Astrocyte of the hippocampus (primary cell): Measurements from ENCODE around the gene ARL15.

Source experiments
- DNase-seq: peaks from one replicate; pipeline ENCODE4 v3.0.0; 2011; ENCODE audit warnings: low read depth, low spot score

The ARL15 gene

DNA sequence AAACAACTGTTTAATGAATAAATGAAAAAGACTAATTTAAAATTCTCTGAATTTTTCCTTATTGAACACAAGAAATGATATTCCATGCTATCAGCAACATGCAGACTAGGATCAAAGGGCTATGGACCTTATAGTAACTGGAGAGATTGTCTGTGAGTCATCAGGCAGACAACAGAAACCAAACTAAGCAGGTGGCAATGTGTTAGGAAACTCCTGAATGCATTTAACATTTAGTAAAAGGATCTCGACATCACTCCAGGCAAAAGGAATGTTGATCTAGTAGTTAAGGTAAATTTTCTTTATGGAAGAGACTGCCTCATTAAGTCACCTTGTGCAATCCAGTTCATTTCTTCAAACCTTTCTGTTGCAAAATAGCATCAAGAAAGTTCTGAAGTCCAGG, 58.4 kb downstream of the ARL15 start:
- DNase-seq, result peak; percentile 18

DNA sequence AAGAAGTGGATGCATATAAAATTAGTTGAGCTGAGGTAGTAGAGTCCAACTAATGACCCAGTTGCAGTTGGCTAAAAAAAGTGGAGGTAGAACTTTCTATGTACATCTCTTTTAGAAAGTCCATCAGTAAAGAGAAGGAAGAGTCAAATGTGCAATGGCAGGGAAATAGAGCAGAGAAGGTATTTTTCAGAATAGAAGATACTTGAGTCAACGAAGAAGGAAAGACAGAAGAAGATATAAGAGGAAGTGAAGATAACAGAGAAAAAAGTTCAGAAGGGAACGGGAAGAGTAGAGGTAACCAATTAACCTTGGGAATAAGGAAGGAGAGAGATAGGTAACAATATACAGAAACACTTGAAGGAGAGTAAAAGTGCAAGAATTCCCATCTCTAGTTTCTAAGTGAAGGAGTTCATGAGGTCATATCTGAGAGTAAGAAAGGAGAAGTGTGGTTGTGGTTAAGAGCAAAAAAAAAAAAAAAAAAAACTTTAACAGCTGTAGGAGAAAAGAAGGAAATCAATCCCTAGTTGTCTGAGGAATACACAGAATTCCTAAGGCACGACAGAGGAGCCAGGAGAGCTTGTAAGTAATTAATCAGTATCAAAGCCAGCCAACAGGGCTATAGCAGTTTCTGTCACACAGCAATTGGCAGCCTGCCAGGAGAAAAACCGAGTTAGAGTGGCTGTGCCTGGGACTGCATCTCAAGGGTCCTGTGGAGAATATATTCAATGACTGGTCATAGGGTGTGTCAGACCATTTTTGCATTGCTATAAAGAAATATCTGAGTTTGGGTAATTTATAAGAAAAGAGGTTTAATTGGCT, 61.0 kb downstream of the ARL15 start:
- peak; percentile 57 for DNase-seq

DNA sequence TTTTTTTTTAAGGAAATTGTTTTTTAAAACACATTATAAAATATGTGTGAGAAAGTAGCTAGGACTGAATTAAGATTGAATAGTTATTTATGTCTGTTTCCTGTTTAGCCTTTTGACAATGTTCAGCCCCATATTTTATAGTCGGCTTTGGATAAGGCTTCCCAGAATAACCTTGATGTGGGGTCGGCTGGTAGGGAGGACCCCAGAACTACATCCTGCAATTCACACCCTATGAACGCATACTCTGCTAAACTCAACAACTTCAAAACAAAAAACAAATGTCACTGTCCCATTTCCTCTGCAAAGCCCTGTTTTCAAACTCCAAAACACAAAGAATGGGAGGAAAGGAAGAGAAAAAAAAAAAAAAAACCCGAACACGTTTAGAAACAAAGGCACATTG, 63.1 kb downstream of the ARL15 start:
- no peak for DNase-seq

DNA sequence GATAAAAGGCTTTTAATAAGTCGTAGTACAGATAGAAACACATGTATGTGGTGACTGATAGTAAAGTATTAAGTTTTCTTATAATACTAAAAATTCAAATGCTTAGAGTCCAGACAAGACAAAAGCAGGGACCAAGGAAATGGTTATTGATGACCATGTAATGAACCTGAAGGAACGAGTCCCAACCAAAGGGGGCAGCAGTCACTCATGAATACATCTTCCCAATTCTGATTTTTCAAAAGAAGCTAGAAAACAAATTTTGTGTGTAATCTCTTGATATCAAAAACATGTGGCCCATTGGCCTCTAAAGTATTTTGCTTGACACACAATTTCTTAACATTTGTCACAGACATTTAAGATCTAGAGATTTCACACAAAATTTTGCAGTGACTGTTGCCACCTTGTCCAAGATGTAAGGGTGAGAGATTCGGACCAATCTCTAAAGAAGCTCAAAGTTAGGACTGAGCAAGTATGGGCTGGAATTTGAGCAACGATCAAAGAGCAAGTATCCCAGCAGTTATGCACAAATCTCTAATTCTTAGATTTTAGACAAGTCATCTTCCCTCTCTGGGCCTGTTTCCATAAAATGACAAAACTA, 66.8 kb downstream of the ARL15 start:
- DNase-seq, result peak; percentile 56

DNA sequence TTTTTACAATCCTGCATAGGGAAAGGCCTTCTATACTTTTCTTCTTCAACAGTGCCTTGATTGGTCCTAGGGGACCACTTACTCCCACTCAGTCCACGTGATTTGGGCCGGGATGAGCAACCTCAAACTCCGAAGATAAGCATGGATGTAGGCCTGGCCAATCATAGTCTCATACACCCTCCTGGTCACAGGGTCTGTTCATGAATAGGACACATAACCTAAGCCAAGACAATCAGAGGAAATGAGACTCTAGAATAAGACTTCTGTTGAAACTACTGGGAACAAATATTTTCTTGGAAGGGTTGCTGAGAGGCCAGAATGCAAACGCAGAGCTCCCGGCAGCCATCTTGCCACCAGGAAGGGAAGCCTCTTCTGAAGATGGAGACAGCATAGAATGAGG, 68.1 kb downstream of the ARL15 start:
- no peak for DNase-seq

DNA sequence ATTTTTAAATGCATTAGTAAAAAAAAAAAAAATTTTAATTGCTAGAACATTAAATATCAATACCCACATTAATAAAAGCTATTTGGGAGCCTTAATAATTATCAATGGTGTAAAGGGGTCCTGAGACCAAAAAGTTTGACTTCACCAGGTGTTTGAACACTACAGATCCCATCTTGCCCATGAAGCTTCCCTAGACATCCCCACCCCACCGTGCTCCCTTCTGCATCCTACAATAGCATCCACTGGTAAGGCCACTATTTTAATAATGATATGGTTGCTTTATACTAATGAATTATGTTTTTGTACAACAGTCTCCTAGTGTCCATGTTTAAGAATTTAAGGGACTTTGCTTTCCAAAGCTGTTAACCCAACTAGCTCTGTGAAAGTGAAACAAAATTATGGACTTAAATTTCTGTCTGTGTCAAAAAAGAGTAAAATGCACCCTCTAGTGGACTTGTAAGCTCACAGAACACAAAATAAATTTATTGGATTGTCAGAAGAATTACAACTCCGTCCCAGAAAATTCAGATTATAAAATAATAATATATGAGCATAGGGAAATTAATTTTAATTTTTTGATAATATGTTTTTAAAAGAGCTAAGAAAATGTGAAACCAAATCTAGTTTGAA, 76.0 kb downstream of the ARL15 start:
- peak; percentile 50 for DNase-seq

DNA sequence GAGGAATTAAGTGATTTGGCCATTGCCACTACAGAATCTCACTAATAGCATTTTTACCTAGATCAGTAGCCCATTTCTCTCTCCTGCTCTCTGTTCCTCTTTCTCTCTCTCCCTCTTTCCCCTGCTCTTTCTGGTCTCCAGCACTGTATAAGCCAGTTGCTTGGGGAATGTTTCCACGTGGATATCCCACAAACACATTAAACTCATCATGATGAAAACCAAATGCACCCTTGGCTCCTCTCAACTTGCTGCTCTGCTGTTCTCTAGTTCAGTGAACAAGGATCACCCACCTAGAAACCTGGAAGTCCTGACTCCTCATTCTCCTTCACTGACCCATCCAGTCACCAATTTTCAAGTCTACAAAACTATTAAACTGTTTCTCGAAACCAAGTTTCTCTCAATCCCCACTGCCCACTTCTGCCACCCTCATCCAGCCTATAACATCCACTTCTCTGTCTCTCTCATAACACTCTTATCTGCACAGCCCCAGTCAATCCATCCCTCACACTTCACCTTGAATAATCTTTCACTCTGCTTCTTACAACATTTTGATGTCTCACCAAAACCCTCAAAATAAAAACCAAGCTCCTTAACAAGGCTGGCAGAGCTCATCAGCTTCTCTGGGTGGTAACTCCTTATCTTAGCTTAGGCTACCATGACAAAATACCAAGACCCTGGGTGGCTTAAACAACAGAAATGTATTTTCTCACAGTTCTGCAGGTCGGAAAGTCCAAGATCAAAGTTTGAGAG, 79.3 kb downstream of the ARL15 start:
- DNase-seq, result no peak

DNA sequence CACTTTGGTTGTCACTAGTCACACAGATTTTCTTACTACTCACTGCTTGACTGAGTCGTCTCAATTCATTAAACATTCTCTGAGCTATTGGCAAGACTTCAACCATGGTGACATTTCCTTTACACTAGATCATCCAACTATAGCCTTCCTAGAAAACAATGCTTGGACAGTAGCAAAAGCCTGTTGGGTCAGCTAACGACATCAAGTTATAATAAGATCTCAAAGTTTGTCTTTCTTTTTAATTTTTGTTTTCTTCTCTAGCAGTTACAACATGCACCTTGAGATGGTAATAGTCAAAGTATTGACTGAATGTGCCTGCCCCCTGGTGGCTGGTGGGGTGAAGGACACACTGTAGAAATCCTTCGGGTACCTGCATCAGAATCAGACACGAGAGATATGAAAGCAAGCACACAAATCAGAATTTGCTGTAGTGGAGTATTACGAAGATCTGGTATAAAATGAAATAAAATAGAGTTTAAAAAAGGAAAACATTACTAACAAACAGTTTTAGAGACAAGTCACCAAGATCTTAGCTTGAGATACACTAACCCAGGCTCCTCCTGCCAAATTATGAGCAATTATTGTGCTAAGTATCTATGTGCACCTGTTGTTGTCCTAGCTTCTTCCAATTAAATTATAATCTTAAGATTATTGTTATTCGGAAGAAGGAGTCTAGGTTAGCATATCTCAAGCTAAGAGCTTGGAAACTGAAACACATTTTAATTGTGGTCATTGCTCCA, 81.2 kb downstream of the ARL15 start:
- DNase-seq, result peak; percentile 77

DNA sequence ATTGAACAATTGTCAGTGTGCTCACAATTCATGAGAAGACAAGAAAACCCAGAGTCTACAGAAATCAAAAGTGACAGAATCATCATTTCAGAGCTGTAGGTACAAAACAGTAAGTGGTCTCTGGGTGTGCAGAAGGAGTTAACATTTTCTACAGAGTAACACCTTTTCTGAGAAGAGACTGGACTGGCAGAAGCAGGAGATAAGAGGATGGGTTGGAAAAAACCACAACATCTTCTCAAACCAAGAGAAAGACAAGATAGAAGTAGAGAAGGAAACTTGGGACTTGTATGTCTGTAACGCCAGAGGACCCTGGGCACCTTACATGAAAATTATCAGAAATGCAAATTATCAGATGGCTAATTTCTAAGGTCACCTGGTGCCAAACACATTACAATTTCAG, 82.6 kb downstream of the ARL15 start:
- DNase-seq, result no peak

DNA sequence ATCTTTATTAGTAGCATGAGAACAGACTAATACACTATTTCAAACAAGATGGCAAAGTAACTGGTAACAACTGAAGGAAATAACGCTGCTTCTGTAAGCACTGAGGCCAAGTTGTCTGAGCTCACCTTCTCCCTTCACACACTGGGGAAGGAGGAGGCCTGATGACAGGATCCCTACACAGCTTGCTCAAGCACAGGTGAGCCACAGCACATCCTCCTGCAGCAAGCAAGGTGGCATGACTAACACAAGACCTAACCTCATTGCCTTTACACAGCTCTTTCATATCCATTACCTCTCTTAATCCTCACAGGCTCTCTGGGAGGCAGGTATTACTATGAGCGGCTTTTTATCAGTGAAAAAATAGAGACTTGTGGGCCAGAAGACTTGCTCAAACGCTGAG, 83.3 kb downstream of the ARL15 start:
- no peak for DNase-seq

DNA sequence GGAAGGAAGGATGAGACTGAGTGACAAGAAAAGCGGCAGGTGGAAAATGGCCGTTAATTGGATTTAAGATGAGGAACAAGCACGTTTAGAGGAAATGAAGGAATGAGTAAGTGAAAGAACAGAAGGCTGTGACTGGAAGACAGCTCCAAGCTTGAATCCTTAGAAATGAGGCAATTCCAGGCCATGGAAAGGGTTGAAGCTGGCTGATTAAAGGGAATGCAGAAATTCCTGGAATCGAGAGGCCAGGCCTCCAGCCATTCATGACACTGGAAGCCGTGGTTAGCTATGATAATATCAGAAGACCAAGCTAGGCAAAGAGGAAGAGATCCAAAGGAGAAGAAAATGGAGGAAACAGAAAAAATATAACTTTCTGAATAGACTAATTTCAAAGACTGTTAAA, 84.2 kb downstream of the ARL15 start:
- no peak for DNase-seq

DNA sequence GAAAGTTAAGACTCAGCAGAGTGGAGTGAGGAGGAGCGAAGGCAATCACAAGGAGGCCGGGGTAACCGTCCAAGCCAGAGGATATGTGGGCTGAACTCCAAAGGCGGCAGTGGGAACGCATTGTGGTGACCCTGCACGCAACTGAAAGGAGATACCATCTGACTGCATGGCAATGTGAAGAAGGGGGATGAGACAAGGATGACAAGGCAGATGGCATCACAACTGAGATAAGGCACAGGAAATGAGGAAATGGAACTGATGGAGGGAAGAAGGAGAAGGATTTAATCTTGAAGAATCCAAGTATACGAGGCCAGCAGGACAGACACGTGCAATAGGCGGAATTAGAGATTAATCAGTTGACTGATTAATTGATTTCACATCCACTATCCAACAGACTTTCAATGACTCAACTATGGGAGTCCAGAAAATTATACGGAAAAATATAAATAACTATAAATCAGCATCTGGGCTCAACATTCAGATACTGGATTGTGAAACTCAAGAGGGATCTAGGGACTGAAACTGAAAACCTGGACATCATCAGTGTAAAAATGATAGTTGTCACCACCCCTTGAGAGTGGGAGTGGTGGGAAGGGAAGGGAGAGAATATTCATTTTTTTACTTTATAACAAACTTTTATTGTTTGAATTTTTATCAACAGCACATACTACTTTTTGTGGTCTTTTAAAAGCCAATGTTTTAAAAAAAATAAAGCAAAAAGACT, 86.1 kb downstream of the ARL15 start:
- DNase-seq, result no peak

DNA sequence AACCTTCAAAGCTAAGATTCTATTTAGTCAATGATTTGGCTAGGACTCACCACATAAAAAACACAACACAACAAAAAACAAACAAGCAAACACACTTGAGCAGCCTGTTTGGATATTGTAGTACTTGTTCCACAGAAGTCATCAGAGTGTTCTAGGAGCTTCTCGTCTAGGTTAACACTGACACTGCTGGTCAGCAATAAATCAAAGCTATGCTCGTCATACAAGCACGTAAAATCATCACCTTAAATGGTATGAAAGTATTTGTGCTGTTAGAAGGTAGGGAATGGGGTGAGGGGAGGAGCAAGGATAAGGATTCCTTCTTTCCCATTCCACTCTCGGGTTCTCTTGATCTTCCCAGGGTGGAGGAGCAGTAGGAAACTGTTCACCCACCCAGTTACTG, 88.0 kb downstream of the ARL15 start:
- DNase-seq, result no peak

DNA sequence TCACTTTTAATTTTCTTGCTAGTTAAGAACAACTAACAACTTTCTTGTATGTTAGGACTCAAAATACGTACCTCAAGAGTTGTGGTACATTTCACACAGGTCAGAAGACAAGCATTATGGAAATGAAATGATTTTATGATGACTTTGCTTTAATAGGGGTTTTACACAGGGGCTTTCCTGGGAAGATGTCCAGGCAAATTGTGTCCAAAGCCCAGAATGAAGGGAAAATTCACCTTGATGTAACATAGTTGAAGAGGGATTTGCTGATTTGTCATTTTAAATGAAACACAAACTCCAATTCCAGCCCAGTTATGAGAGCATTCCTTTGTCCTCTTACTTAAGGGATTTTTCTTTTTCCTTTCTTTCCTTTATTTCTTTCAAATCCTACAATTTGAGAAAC, 89.2 kb downstream of the ARL15 start:
- DNase-seq, result no peak

DNA sequence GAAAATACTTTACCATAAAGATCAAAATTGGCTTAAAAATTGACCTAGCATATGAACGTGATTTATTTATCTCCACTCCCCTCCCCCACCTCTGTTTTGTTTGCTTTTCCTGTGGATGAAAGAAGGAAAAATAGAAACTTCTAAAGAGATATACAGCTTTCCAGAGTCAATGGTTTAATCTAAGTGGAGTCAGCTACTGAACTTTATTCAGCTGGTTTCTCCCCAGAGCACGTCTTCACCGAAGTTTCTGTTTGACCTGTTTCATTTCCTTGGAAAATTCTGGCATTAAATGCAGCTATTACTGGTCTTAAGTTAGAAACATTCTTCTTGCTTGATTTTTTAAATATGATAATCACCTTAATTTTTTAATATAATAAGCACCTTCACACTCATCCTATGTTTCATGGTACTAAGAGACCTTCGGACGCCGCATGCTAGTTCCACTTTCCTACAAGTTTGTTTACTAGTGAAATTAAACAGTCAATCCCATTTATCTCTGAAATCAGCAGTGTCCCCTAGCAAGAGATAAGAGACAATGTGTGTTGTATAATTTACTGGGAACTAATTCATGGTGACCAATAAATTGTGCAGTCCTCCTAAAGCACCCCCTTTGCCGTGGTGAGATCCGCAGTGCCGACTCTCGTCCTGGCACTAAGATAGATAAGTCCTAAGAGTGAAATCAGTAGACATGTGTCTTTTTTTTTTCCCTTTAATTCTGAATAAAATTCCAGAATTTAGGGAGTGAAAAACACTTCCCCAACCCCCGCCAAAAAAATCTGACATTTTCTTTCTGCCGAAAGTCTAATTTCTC, 89.9 kb downstream of the ARL15 start:
- DNase-seq, result no peak

DNA sequence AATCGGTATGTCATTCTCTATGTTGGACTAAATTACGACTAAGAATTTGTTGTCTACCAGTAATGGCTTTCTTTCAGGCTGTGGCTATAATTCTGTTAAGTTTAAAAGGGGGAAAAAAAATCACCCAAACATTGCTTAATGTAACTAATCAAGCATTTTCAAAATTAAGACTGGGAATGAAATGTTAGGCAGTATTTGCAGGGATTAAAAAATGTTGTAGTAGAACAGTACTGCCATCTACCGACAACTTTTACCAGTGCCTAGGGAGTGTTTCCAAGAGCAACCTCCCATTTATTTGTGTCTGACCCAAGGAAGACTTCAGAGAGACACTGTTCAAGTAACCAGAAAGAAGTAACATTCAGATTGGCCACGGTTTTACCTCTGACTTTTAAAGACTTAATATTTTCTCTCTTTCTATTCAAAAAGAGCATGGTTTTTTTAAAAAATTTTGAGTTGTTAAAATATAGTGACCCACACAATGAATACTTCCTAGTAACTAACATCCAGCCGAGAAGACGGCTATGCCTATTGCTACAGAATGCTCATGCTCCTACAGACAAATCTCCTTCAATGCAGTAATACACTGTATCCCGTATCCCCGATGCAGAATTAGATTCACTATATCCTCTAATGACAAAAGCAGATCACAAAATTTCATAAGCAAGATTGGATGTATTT, 92.4 kb downstream of the ARL15 start:
- peak; percentile 84 for DNase-seq

DNA sequence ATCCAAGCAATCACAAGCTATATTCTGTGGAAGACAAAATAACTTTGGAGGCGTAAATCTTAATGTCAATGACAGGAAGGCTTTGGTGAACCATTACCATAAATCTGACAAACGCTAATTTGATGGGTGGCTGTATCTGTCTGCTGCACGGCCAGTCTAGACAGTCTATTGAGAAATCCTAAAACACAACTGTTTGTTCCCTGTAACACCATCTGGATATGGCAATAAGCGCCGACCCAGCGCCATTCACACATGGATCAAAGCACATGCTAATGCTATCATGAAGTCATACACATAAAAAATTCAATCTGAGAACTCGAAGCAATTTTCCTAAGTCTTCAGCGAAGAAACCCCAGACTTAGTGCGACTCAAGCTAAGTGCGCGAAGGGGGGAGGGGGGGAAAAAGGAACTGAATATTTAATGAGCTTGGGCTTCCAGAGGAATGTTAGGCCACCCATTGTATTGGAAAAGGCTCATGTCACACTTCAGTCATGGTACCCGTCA, 95.1 kb downstream of the ARL15 start:
- no peak for DNase-seq

DNA sequence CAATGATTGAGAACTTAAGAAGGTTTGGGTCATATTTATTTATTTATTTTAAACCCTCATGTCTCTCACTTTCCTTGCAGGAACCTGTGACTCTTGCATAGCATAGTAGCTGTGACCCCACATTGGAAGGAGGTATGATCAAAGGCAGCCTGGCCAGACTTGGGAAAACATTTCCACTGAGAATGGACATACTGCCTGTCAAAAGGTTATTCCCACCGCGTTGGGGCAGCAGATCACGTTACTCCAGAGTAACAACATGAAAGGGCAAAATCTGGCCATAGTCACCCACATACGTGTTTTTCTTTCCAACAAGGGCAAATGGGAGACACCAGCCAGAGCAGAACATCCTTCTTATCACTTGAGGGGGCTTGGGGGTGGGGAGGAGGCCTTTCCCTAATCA, 95.7 kb downstream of the ARL15 start:
- no peak for DNase-seq

DNA sequence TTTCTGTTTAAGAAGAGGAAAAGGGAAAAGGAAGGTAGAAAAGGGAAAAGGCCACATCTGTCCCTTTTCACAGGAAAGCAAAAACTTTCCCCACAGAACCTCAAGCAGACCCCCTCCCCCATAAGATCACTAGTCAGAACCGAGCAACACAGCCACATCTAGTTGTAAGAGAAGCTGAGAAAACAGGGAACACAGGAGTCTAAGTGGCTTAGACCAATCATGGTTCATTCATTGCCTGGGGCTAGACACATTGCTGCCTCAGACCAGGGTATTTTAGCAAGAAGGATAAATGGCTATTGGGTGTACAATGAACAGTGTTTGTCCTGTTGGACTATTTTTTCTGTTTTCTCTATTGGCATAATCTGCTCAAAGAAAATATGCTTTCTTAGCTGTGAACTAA, 98.0 kb downstream of the ARL15 start:
- DNase-seq, result no peak
